Ovary (tissue), 9 donors: ENCODE measurements around the gene SSMEM1. TPM values are rescaled to one million over a fixed set of nuclear protein-coding genes. Genes with fewer than 3 reads are reported as not detected.

Experiments
- DNase-seq, 5 donors: peaks; one replicate each; pipeline ENCODE4 v3.0.0-alpha.2; 2019 to 2020
- H3K27ac ChIP-seq, 2 donors: fragments of 200-600 bp; one replicate each; pipeline versions ENCODE4 v1.5.1 to v1.8.0; 2019 to 2022
- H3K27me3 ChIP-seq: fragments of 200-600 bp; one replicate; pipeline ENCODE4 v1.8.0; 2022
- H3K36me3 ChIP-seq: fragments of 200-600 bp; sonication (generic); one replicate; pipeline ENCODE4 v1.5.1; 2019
- H3K4me1 ChIP-seq: one replicate; pipeline ENCODE4 v1.8.1; 2013; ENCODE audit warnings: mild to moderate bottlenecking, moderate library complexity; ENCODE audit not compliant: insufficient read depth
- H3K4me3 ChIP-seq: fragments of 200-600 bp; sonication (generic); one replicate; pipeline ENCODE4 v1.5.1; 2017
- H3K9me3 ChIP-seq, 2 donors: fragments of 200-600 bp in 1 of 2; sonication (generic) in 1 of 2; one replicate each; pipeline versions ENCODE4 v1.5.1 to v1.8.1; 2013 to 2019; ENCODE audit warnings: mild to moderate bottlenecking in 1 of 2, moderate library complexity in 1 of 2
- CTCF ChIP-seq, 3 donors: fragments of 450-650 bp in 2 of 3; fragments of 200-600 bp in 1 of 3; IDR thresholded peaks; one replicate each; pipeline versions ENCODE4 v1.5.1 to v1.8.0; 2016 to 2022; ENCODE audit warnings: antibody characterized with exemption in 3 of 3, mild to moderate bottlenecking in 1 of 3
- EP300 ChIP-seq: sonication (generic); formaldehyde crosslinking; IDR thresholded peaks from one replicate; pipeline ENCODE4 v1.6.1; 2017; ENCODE audit warnings: antibody characterized with exemption
- POLR2A ChIP-seq: fragments of 450-650 bp; IDR thresholded peaks from one replicate; pipeline ENCODE4 v1.6.1; 2017; ENCODE audit warnings: antibody characterized with exemption, mild to moderate bottlenecking, moderate library complexity
- WGBS, 3 donors: extraction: QIAGEN DNeasy Blood & Tissue Kit in 1 of 3; methylation state at CpG; one replicate each; pipeline versions ENCODE4 v1.1.5 to v1.1.7; 2013 to 2017; 5-methylcytosine and 5-hydroxymethylcytosine counted together
- intact Hi-C, 4 donors: fragments of 100-400 bp; cut with DNase I; formaldehyde crosslinking; loops; one replicate each; pipeline versions ENCODE4 v1.11.0 to v1.15.1; 2022 to 2023
- polyA plus RNA-seq, 2 donors: library from polyadenylated mRNA; stranded (reverse); fragments of 200-250 nt in 1 of 2; fragments of 350-450 nt in 1 of 2; fragmentation: Illumina TruSeq in 1 of 2; extraction: RNeasy Lipid Tissue Mini Kit (QIAGEN cat#74804) in 1 of 2; gene quantifications; one replicate each; pipeline ENCODE4 v1.2.3, GENCODE V29; 2013 to 2014
- total RNA-seq, 7 donors: library from RNA; depleted of rRNA in 2 of 7; stranded (reverse); fragments of >200 nt in 2 of 7; fragmentation: NEBNext Ultra II Directional in 3 of 7; extraction: Animal tissue kit (Norgen Biotek cat#: 25700) in 3 of 7; gene quantifications; one replicate each; pipeline versions ENCODE4 v1.1.0 to v1.2.4, GENCODE V29; 2016 to 2023
- donor health status: DM: no; HTN: no; CAD: no; lungs with moderate emphysema.
- donor health status: DM: no; HTN: no; CAD: no.
- donor health status: Bipolar disorder and iron deficiency.
- donor health status: DM: yes; HTN: yes; CAD: no.
- donor health status: DM: no; HTN: no; CAD: no.
- donor health status: DM: yes; HTN: yes; CAD: no.

SSMEM1 gene
- total and polyA plus RNA-seq, 9 donors: not detected

- no peak for TF ChIP-seq POLR2A
- no peak for TF ChIP-seq CTCF (IDR thresholded peaks at IDR 0.05)
- no peak for TF ChIP-seq EP300
- Histone ChIP-seq H3K27ac (no peak overlapping the region), H3K9me3 (no peaks in the 10 kb centered on the region), H3K4me1 (no peaks in the 10 kb centered on the region), H3K27me3 (no peaks in the 10 kb centered on the region), H3K4me3 (no peak overlapping the region), H3K36me3 (no peaks in the 10 kb centered on the region)
- intact Hi-C loops: no loop called here
- 80 to 88% (median 86%) methylated on average over 2 of the region's 2 CpGs for WGBS, 3 donors
- DNase-seq: no peak
These were observed 55.5 kb downstream of the SSMEM1 start for GRCh38 chr7:130263130-130263529.

Other genes with a start within 250 kb of the SSMEM1 start
- gene ZC3HC1, start 156.5 kb upstream of the SSMEM1 start, total RNA-seq: 10 to 100 TPM in 6 of 7 donors, 1 to 10 TPM in 1; 7.2 to 16.5 (median 12.8) TPM
- 10 to 100 TPM; 10.7 to 13.3 TPM for gene ZC3HC1, start 156.5 kb upstream of the SSMEM1 start, polyA plus RNA-seq
- gene KLHDC10, start 137.3 kb upstream of the SSMEM1 start, total RNA-seq: 10 to 100 TPM; 11.3 to 36.4 (median 28.5) TPM
- 10 to 100 TPM; 11.8 to 25.0 TPM for gene KLHDC10, start 137.3 kb upstream of the SSMEM1 start, polyA plus RNA-seq
- gene TMEM209, start 2.5 kb upstream of the SSMEM1 start, total RNA-seq: 10 to 100 TPM in 6 of 7 donors, 1 to 10 TPM in 1; 7.6 to 26.1 (median 15.5) TPM
- 10 to 100 TPM in 1 of 2 donors, 1 to 10 TPM in 1; 7.8 to 13.1 TPM for gene TMEM209, start 2.5 kb upstream of the SSMEM1 start, polyA plus RNA-seq
- gene CPA2, start 59.0 kb downstream of the SSMEM1 start, total RNA-seq: 1 to 10 TPM in 2 of 7 donors, under 1 TPM in 2, not detected in 3; 0.22 to 3.6 (median 2.1) TPM
- under 1 TPM in 1 of 2 donors, not detected in 1; 0.05 TPM for gene CPA2, start 59.0 kb downstream of the SSMEM1 start, polyA plus RNA-seq
- gene CPA4, start 85.3 kb downstream of the SSMEM1 start, total RNA-seq: under 1 TPM in 4 of 7 donors, not detected in 3; 0.27 to 0.48 (median 0.33) TPM
- 1 to 10 TPM in 1 of 2 donors, under 1 TPM in 1; 0.13 to 1.7 TPM for gene CPA4, start 85.3 kb downstream of the SSMEM1 start, polyA plus RNA-seq
- not detected for gene CPA5, start 137.0 kb downstream of the SSMEM1 start, total RNA-seq
- gene CPA5, start 137.0 kb downstream of the SSMEM1 start, polyA plus RNA-seq: not detected
- 10 to 100 TPM in 2 of 7 donors, 1 to 10 TPM in 3, not detected in 2; 1.3 to 32.4 (median 5.5) TPM for gene CPA1, start 172.6 kb downstream of the SSMEM1 start, total RNA-seq
- under 1 TPM; 0.31 to 0.35 TPM for gene CPA1, start 172.6 kb downstream of the SSMEM1 start, polyA plus RNA-seq
- gene CEP41, start 233.2 kb downstream of the SSMEM1 start, total RNA-seq: 10 to 100 TPM in 5 of 7 donors, 1 to 10 TPM in 2; 1.8 to 21.3 (median 10.5) TPM
- 10 to 100 TPM in 1 of 2 donors, 1 to 10 TPM in 1; 4.7 to 15.3 TPM for gene CEP41, start 233.2 kb downstream of the SSMEM1 start, polyA plus RNA-seq